ENCODE results near the gene GALNT18.
A peak's percentile ranks its signal among the peaks of the same experiment; 100 is the strongest.

GALNT18 gene

GRCh38 chr11:11493698-11494097 is 128.1 kb downstream of the GALNT18 start:
- DNase-seq: no peak

GRCh38 chr11:11491589-11491988 is 130.2 kb downstream of the GALNT18 start:
- DNase-seq: no peak

DNA sequence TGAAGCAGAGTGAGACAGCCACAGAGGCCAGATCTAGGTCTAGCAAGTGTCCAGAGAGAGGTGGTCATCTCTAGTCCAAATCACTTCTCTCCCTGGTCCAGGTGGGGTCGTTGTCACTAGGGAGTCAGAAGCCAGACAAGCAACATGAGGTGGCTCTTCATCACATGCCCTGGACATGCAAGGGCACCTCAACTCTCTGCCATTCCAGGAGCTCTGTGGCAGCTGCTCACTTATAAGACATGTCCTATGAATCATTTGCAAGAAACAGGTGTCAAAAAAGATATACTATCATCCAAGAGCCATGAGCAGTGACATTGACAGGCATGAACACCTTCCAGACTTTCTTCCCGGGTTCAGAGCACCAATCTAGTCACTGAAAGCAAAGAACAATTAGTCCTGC is 130.8 kb downstream of the GALNT18 start:
- no peak for DNase-seq

DNA sequence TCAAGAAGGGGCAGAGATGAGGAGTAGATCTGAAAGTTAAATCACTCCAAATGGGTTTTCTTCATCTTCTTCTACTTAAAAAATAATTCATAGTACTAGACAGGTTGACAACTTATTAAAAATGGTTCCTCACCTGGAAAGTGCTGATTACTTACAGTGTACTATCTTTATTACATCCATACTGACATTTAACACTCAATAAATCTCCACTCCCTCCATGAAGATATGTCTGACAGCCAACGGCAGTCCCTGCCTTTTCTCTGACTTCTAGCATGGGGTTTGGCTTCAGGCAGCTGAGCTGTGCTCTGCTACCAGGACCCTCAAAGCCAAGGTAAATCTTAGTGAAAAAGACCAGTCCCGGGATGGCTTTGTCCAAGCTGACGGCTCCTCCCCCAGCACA is 135.4 kb downstream of the GALNT18 start:
- no peak for DNase-seq

- DNase-seq: no peak
Measured at GRCh38 chr11:11486002-11486401, 135.8 kb downstream of the GALNT18 start.

- DNase-seq: no peak
Measured at GRCh38 chr11:11483627-11484026, 138.2 kb downstream of the GALNT18 start.

DNA sequence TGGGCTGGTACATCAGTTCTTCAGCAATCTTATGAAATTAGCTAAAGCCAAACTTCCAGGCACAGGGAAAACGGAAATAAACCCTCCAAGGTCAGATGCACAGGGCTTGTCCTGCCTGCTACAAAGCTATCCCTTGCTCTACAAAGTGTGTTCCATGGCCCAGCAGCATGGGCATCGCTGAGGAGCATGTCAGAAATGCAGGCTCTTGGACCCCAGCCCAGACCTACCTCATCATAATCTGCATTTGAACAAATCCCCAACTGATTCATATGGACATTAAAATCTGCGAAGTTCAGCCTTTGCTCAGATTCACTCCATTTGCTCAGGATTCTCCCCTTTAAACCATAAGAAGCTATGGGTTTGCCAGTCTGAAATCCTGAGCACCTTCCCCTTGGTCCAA is 139.1 kb downstream of the GALNT18 start:
- DNase-seq: no peak

- DNase-seq: no peak
Measured at GRCh38 chr11:11481371-11481770, 140.4 kb downstream of the GALNT18 start.

DNA sequence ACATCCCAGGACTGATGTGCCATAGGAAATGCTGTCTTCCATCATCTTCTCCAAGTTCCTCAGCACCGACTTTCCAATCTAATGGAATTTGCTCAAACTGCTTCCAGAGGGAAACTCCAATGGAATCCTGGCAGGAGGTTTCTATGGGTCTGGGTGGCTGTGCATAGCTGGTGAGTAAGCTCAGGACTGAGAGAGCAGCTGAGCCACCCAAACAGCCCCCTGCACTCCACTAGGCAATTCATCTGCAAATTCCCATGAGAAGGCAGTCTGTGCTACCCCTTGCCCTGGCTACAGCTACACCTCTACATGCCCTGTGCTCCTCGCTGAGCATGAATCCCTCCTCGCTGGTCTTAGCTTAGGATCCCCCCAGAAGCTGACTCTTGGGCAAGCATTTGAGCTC is 140.8 kb downstream of the GALNT18 start:
- DNase-seq: no peak

- DNase-seq: no peak
Measured at GRCh38 chr11:11478687-11479086, 143.1 kb downstream of the GALNT18 start.

DNA sequence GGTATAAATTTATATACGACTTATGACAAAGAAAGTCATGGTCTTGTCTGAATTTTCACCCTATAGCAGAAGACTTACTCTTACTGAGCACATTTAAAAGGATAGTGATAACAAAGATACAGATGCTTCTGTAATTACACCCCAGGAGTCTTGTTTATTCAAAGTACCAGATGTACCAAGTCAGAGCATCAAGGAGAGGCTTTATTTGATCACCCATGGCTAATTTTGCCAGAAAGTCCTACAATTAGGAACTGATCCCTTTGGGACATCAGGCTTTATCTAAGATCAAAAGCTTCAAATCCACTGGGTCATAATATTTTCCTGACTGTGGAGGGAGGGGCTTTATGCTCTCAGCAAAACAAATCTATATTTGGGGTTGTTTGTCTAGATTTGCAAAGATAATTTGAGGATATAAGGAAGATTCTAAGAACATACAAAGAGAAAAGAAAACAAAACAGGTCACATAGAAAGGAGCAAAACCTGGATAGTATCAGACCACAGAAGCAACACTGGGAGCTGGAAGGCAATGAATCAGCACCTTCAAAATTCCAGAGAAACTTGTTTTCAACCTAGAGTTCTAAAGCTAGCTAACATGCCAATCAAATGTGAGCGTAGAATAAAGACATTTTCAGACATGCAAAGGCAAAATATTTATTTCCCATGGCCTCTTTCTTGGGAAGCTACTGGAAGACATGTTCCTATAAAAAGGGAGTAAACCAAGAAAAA is 143.9 kb downstream of the GALNT18 start:
- DNase-seq: no peak

- peak in 1 of 2 experiments; percentile 18 for DNase-seq
Measured at GRCh38 chr11:11476971-11477645, 144.7 kb downstream of the GALNT18 start.

DNA sequence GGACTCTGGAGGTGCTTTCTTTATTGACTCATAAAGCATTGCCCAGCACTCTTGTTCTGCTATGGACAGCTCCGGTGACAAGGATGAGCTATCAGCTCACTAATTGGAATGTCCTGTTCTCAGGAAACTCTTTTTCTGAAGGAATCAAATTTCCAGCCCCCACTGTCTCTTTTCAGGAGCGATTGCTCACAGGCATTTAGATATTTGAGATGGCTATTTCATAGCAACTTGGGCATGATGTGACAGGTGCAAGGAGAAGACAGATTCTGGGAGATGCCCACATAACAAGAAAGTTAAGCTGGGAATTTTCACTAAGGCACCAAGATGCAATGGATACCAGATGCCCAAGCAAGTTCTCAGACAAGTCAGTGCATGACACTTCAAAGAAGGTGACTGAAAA is 145.3 kb downstream of the GALNT18 start:
- no peak for DNase-seq

GRCh38 chr11:11472106-11472505 is 149.7 kb downstream of the GALNT18 start:
- DNase-seq: no peak

DNA sequence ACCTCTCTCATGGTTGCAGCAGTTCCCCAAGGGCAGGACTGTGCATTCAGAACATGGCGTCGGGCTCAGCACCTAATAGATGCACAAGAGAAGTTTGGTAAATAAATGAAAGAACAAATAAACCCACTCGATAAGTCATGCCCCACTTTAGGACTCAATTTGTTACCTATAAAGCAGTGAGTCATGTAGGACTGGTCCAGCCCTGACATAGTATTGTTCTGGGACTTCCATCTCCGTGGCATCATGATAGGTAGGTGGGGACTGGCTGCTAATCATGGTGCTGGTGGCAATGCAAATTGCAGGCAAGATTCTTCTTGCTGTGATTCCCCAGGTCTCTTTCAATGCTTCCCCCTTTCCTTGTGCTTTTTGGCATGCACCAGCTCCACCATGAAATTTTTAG is 150.6 kb downstream of the GALNT18 start:
- no peak for DNase-seq

DNA sequence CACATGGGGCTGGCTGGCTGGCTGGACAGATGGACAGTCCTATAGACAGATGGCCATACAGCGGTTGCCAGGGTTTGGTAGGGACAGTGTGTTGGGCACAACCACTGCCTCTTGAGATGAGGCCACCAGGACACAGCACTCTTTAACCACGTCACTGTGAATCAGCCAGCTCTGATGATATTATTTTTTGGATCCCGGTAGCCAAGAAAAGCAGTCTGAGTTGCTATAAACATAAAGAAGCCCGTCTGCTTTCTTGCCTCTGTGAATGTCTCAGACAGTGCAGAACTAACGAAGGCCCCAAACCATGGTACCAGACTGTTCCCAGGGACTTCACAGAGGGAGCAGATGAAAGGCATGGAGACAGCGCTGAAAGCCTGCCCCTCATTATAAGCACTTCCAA is 152.9 kb downstream of the GALNT18 start:
- DNase-seq: no peak

DNA sequence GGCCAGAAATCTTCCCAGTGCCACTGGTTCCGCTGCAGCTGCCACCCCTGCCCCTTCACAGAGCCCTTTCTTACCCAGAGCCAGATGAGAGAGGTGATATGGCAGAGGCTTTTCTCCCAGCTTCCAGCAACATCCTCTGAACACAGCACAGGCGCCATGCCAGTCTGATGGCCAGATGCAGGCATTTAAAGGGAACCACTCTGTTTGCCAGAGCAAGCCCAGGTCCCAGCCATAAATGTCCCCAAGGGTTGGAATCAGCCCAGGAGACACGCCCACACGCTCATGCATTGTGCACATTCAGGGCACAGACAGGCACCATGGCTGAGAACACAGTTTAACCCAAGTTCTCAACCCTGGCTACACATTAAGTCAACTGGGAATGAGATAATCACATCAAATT is 154.5 kb downstream of the GALNT18 start:
- no peak for DNase-seq

DNA sequence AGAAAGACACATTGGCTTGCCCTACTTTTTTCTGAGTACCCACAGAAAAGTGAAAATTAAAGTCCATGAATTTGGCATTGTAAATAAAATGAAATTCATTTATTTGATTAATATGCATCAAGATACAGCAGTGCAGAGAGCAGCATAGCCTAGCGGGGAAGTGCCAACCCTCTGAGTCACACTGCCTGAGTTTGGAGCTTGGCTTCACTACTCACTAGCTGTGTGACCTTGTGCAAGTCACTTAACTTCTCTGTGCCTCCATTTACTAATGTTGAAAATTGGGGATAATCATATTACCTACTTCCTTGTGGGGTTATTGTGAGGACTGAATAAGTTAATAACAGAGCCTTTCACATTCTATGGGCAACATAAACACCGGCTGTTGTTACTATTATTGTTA is 157.2 kb downstream of the GALNT18 start:
- no peak for DNase-seq

DNA sequence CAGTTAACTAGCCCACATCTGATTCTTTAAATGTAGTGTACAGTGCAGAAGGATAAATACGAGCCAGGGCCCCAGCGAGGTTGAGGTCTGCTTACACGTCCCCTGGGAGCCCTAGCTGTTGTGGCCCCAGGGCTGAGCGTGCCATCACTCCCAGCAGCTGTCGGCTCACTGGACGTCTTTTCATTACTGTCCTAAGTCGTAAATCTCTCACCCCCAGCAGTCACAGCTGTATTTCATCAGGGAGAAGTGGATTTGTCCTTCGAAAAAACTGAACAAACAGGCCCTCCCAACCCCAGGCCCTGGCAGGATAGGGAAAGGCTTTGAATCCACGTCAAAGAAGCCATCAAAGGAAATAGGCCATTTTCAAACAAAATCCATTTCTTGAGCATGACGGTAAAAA is 158.4 kb downstream of the GALNT18 start:
- DNase-seq: no peak

GRCh38 chr11:11461473-11461872 is 160.3 kb downstream of the GALNT18 start:
- no peak for DNase-seq

GRCh38 chr11:11459578-11459977 is 162.2 kb downstream of the GALNT18 start:
- no peak for DNase-seq

- DNase-seq: no peak
Measured at GRCh38 chr11:11458485-11458884, 163.3 kb downstream of the GALNT18 start.

DNA sequence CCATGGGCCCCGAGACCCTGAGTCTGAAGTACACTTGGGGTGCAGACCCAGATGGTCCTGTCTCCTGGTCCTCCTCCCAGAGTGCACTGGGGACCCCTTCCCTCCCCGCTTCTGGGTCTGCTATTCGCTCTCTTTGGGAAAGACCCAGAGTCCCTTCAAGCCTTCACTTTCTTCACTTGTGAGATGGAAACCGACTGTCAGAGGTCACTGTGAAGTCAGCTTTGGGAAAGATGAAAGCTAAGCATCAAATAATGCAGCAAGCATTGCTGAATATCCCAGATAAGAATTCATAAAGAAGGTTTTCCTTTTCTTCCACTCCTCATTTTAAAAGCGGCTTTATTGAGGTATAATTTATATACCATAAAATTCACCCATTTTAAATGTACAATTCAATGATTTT is 163.8 kb downstream of the GALNT18 start:
- DNase-seq: no peak

GRCh38 chr11:11456866-11457265 is 164.9 kb downstream of the GALNT18 start:
- no peak for DNase-seq

All from cerebellar nuclear complex (tissue), 1 donor.